ENCODE data around the gene CBR3. TPM values are rescaled to one million over a fixed set of nuclear protein-coding genes. Genes with fewer than 3 reads are reported as not detected.

Gene CBR3
- total and polyA plus RNA-seq, 5 donors from 2014 or later: 1.8 to 13.2 (median 10.1) TPM

- no peak overlapping the region for H3K4me3 ChIP-seq (ENCODE audit: low read depth, low read length)
- H3K36me3 ChIP-seq (ENCODE audit: control insufficient read depth, insufficient read depth, low read length): peaks cover 10% of the 10 kb centered on the region
- H3K27ac Mint-ChIP-seq: peak overlapping the region in 2 of 3 donors; percentile 5 to 62
- peaks cover 0 to 14% (median 12%) of the 10 kb centered on the region in 4 donors for H3K4me1 Mint-ChIP-seq
- H3K9me3 ChIP-seq (ENCODE audit: control insufficient read depth in 2 of 2, low read length in 2 of 2): no peaks in the 10 kb centered on the region
- peaks cover 24% of the 10 kb centered on the region for H3K36me3 Mint-ChIP-seq
- H3K4me1 ChIP-seq (ENCODE audit: control insufficient read depth, insufficient read depth, low read length, poor library complexity, severe bottlenecking): peaks cover 3% of the 10 kb centered on the region
- DNase-seq: no peak
- no peak overlapping the region for H3K4me3 Mint-ChIP-seq
- H3K27ac ChIP-seq (ENCODE audit: insufficient read depth, low read length, poor library complexity, severe bottlenecking): no peak overlapping the region
- no peaks in the 10 kb centered on the region for H3K9me3 Mint-ChIP-seq
- no peaks in the 10 kb centered on the region for H3K27me3 ChIP-seq (ENCODE audit: control insufficient read depth, insufficient read depth, low read length)
- no peaks in the 10 kb centered on the region for H3K27me3 Mint-ChIP-seq
- ATAC-seq (ENCODE audit: low read depth in 2 of 2): peak in 1 of 2 donors; percentile 40
Observed at GRCh38 chr21:36188081-36188681, 53.3 kb downstream of the CBR3 start.

DNA sequence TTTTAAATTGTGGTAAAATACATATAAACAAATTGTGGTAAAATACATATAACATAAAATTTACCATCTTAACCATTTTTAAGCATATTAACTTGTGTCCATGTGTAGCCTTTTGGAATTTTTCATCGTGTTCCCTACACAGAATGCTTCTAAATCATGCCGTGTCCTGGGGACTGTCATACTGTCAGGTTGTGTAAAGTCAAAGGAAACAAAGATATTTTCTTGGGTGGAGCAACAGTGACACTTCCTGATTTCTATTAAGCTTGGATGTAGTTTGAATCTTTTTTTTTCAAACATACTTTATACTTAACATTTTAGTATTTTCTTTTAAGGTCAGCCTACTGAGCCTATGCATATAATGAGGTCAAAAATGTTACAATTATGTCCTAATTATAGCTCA, 54.1 kb downstream of the CBR3 start:
- H3K27ac ChIP-seq (ENCODE audit: insufficient read depth, low read length, poor library complexity, severe bottlenecking): no peak overlapping the region
- peaks cover 0 to 14% (median 12%) of the 10 kb centered on the region in 4 donors for H3K4me1 Mint-ChIP-seq

GRCh38 chr21:36190736-36191135, 55.9 kb downstream of the CBR3 start:
- Histone ChIP-seq H3K4me3 (ENCODE audit: low read depth, low read length) (no peak overlapping the region), H3K36me3 (ENCODE audit: control insufficient read depth, insufficient read depth, low read length) (peaks cover 4% of the 10 kb centered on the region), H3K4me1 (ENCODE audit: control insufficient read depth, insufficient read depth, low read length, poor library complexity, severe bottlenecking) (peaks cover 3% of the 10 kb centered on the region), H3K27me3 (ENCODE audit: control insufficient read depth, insufficient read depth, low read length) (no peaks in the 10 kb centered on the region), H3K27ac (ENCODE audit: insufficient read depth, low read length, poor library complexity, severe bottlenecking) (no peak overlapping the region), H3K9me3 (ENCODE audit: control insufficient read depth in 2 of 2, low read length in 2 of 2) (no peaks in the 10 kb centered on the region)
- DNase-seq (no peak), ATAC-seq (ENCODE audit: low read depth in 2 of 2) (no peak)
- Mint-ChIP-seq H3K36me3 (peaks cover 14% of the 10 kb centered on the region), H3K27me3 (no peaks in the 10 kb centered on the region), H3K9me3 (no peaks in the 10 kb centered on the region), H3K27ac (no peak overlapping the region), H3K4me1 (peaks cover 0 to 14% (median 12%) of the 10 kb centered on the region in 4 donors), H3K4me3 (no peak overlapping the region)

More for the DNA sequence above, 54.1 kb downstream of the CBR3 start:
- Mint-ChIP-seq H3K9me3 (no peaks in the 10 kb centered on the region), H3K36me3 (peaks cover 20% of the 10 kb centered on the region), H3K27me3 (no peaks in the 10 kb centered on the region), H3K4me3 (no peak overlapping the region), H3K27ac (peak overlapping the region in 1 of 3 donors; percentile 5)
- Histone ChIP-seq H3K4me3 (ENCODE audit: low read depth, low read length) (no peak overlapping the region), H3K27me3 (ENCODE audit: control insufficient read depth, insufficient read depth, low read length) (no peaks in the 10 kb centered on the region), H3K9me3 (ENCODE audit: control insufficient read depth in 2 of 2, low read length in 2 of 2) (no peaks in the 10 kb centered on the region), H3K36me3 (ENCODE audit: control insufficient read depth, insufficient read depth, low read length) (peaks cover 10% of the 10 kb centered on the region), H3K4me1 (ENCODE audit: control insufficient read depth, insufficient read depth, low read length, poor library complexity, severe bottlenecking) (peaks cover 3% of the 10 kb centered on the region)
- no peak for ATAC-seq (ENCODE audit: low read depth in 2 of 2)
- DNase-seq: peak in 1 of 3 donors; percentile 28

DNA sequence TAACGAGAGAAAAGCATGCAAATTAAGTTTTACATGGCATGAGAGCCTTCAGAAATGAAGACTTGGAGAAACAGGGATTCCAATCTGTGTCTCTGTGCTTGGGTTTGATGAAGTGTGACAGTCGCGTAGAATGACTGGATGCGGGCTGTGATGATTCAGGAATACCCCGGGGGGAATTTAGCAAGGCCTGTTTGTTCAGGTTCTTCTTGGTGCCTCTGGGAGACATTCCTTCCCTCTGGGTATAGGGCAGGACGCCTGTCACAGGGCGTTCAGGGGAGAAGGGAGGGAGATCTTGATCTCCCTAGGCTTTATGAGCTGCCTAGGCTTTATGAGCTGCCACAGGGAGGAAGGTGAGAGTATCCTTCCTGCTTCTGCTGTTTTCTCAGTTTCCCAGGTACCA, 58.3 kb downstream of the CBR3 start:
- ATAC-seq (ENCODE audit: low read depth in 2 of 2) (no peak), DNase-seq (no peak)
- H3K36me3 Mint-ChIP-seq: peaks cover 13% of the 10 kb centered on the region
- no peaks in the 10 kb centered on the region for H3K9me3 ChIP-seq (ENCODE audit: control insufficient read depth in 2 of 2, low read length in 2 of 2)
- no peaks in the 10 kb centered on the region for H3K9me3 Mint-ChIP-seq
- no peaks in the 10 kb centered on the region for H3K27me3 ChIP-seq (ENCODE audit: control insufficient read depth, insufficient read depth, low read length)
- H3K4me3 Mint-ChIP-seq: no peak overlapping the region
- H3K27me3 Mint-ChIP-seq: no peaks in the 10 kb centered on the region
- peaks cover 3% of the 10 kb centered on the region for H3K4me1 ChIP-seq (ENCODE audit: control insufficient read depth, insufficient read depth, low read length, poor library complexity, severe bottlenecking)
- no peak overlapping the region for H3K27ac ChIP-seq (ENCODE audit: insufficient read depth, low read length, poor library complexity, severe bottlenecking)
- no peak overlapping the region for H3K4me3 ChIP-seq (ENCODE audit: low read depth, low read length)
- H3K27ac Mint-ChIP-seq: no peak overlapping the region
- peaks cover 0 to 13% (median 10%) of the 10 kb centered on the region in 4 donors for H3K4me1 Mint-ChIP-seq
- H3K36me3 ChIP-seq (ENCODE audit: control insufficient read depth, insufficient read depth, low read length): peaks cover under 1% of the 10 kb centered on the region

DNA sequence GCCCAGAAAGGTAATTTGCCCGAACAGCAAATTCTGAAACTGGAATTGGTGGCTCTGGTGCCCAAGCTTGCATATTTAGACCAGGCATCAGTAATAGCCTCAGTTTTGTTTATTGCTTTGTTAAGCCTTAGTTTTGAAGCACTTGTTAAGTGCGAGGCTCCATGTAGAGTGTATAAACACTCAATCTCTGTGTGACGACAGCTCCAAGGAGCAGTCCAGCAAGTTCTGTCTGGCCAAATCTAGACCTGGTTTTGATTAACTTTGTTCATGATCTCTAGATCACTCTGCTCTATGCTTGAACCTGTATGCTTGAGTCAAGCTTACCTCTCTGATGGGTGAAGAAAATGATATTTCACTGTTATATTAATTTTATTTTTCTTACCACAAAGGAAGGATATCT, 59.1 kb downstream of the CBR3 start:
- H3K4me3 ChIP-seq (ENCODE audit: low read depth, low read length): no peak overlapping the region
- H3K4me1 ChIP-seq (ENCODE audit: control insufficient read depth, insufficient read depth, low read length, poor library complexity, severe bottlenecking): peaks cover under 1% of the 10 kb centered on the region
- H3K27ac ChIP-seq (ENCODE audit: insufficient read depth, low read length, poor library complexity, severe bottlenecking): no peak overlapping the region
- ATAC-seq (ENCODE audit: low read depth in 2 of 2) (no peak), DNase-seq (no peak)
- peaks cover 4% of the 10 kb centered on the region for H3K36me3 ChIP-seq (ENCODE audit: control insufficient read depth, insufficient read depth, low read length)
- H3K9me3 ChIP-seq (ENCODE audit: control insufficient read depth in 2 of 2, low read length in 2 of 2): no peaks in the 10 kb centered on the region
- no peak overlapping the region for H3K27ac Mint-ChIP-seq
- H3K27me3 Mint-ChIP-seq: no peaks in the 10 kb centered on the region
- H3K4me3 Mint-ChIP-seq: no peak overlapping the region
- no peaks in the 10 kb centered on the region for H3K27me3 ChIP-seq (ENCODE audit: control insufficient read depth, insufficient read depth, low read length)
- H3K4me1 Mint-ChIP-seq: peaks cover 0 to 9% (median 1%) of the 10 kb centered on the region in 4 donors
- peaks cover 16% of the 10 kb centered on the region for H3K36me3 Mint-ChIP-seq
- no peaks in the 10 kb centered on the region for H3K9me3 Mint-ChIP-seq

DNA sequence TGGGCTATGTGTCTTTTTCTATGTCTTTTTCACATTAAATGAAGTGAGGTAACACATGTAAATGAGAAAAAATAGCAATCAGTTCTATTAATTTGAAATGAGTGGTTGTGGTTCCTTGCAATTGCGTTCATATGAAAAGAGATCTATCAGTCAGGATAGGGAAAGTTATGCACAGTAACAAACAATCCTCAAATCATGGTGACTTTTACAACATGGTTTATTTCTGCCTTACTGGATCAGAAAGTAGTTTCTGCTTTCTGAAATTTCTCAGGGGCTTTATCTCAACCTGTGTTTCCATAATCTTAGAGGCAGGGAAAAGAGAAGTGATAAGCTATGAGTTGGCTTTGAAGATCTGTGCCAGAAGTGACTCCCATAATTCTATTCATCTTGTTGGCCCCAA, 60.7 kb downstream of the CBR3 start:
- H3K4me1 ChIP-seq (ENCODE audit: control insufficient read depth, insufficient read depth, low read length, poor library complexity, severe bottlenecking): no peaks in the 10 kb centered on the region
- H3K9me3 ChIP-seq (ENCODE audit: control insufficient read depth in 2 of 2, low read length in 2 of 2): no peaks in the 10 kb centered on the region
- no peak overlapping the region for H3K4me3 ChIP-seq (ENCODE audit: low read depth, low read length)
- Mint-ChIP-seq H3K36me3 (peaks cover 20% of the 10 kb centered on the region), H3K27ac (no peak overlapping the region), H3K4me3 (no peak overlapping the region), H3K9me3 (no peaks in the 10 kb centered on the region), H3K27me3 (no peaks in the 10 kb centered on the region), H3K4me1 (peaks cover 0 to 8% (median 0%) of the 10 kb centered on the region in 4 donors)
- DNase-seq (no peak), ATAC-seq (ENCODE audit: low read depth in 2 of 2) (no peak)
- H3K36me3 ChIP-seq (ENCODE audit: control insufficient read depth, insufficient read depth, low read length): peaks cover 10% of the 10 kb centered on the region
- H3K27ac ChIP-seq (ENCODE audit: insufficient read depth, low read length, poor library complexity, severe bottlenecking): no peak overlapping the region
- H3K27me3 ChIP-seq (ENCODE audit: control insufficient read depth, insufficient read depth, low read length): no peaks in the 10 kb centered on the region

Other genes starting within 250 kb of the CBR3 start
- gene SETD4, start 74.6 kb upstream of the CBR3 start, total RNA-seq: 15.0 TPM
- gene SETD4, start 74.6 kb upstream of the CBR3 start, polyA plus RNA-seq: 10 to 100 TPM in 2 of 4 donors, 1 to 10 TPM in 2; 9.2 to 14.6 (median 9.9) TPM
- gene CBR1, start 65.1 kb upstream of the CBR3 start, total RNA-seq: 9.8 TPM
- gene CBR1, start 65.1 kb upstream of the CBR3 start, polyA plus RNA-seq: 10 to 100 TPM; 58.3 to 72.0 (median 62.1) TPM
- 34.6 TPM for gene DOP1B, start 21.7 kb downstream of the CBR3 start, total RNA-seq
- 1 to 10 TPM; 3.5 to 9.1 (median 6.3) TPM for gene DOP1B, start 21.7 kb downstream of the CBR3 start, polyA plus RNA-seq
- gene MORC3, start 185.1 kb downstream of the CBR3 start, total RNA-seq: 68.2 TPM
- 10 to 100 TPM; 31.8 to 55.6 (median 44.6) TPM for gene MORC3, start 185.1 kb downstream of the CBR3 start, polyA plus RNA-seq